Iris pigment epithelial cell (primary cell): ENCODE data around the gene GLCE.
"Not testable (repeated sequence)": the region's sequence is repeated elsewhere in the genome, so short reads cannot be mapped to it uniquely, and the experiment has no call there.

Experiments used
- DNase-seq: peaks from one replicate; pipeline ENCODE4 v3.0.0-alpha.2; 2011; ENCODE audit warnings: low read depth

Gene GLCE

DNA sequence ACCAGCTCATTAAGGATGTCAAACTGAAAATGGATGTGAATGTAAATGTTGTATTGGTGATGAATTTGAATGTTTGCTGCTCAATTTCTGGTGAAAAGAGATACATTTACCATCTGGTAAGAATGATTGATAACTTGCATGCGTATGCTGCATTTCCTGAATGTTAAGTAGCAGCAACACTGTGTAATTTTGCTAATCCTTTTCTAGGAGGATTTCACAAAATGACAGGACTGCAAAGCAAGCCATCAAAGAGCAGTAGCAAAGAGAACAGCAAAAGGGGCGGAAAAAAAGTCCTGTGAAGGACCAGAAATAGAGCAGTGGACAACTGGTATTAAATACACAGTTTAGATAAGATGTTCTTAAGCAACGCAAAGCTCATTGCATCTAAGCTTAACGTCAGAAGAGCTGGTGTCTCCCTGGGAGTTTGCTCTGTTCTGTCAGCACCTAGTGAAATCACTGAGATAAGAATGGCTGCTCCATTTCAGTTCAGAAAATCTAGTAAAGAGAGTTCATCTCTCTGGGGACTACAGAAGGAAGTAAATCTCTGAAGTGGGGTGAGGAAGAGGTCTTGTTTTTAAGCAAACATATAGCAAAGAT lies 114.7 kb downstream of the GLCE start:
- DNase-seq = no peak

DNA sequence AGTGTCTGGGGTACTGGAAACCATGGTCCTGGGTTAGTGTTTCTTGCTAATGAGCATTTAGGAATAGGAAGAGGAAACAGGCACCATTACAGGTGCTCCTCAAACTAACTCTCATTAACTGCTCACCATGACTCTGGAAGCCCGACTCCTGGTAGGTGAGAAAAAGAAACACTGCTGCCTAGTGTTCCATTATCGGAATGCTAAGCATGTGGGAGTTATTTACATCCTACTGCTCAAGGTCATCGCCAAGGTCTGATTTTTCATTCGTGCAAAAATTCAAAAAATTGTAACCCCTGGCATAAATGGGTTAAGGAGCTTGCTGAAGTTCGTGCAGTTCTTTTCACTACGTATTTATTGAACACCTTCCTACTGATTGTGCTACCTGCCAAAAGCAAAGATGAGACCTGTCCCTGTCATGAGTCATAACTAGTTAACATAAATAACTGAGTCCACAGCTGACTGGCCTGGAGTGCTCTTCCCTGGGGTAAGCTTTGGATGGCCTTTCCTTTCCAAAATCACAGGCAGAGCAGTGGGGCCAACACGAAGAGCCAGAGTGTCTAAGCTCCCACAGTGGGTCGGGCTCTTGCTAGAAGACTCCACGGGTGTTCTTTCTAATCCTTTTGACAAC lies 115.6 kb downstream of the GLCE start:
- no peak for DNase-seq

DNA sequence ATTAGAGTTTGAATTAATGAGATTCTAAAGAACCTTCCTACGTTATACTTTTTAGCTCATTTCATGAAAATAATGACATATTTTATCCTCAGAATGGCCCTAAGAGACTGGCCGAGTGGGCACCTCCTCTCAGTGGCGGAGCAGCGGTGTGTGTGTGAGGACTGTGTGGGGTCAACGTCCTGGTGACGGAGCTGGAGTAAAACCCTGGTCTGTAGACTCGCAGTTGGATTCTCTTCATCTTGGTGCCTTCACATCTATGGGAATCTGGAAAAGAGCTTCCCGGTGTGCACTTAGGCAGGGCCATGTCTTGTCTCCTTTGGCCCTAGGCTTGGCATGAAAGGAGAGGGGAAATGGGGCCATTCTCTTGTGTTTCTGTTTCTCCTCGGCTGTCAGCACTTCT lies 116.9 kb downstream of the GLCE start:
- no peak for DNase-seq

DNA sequence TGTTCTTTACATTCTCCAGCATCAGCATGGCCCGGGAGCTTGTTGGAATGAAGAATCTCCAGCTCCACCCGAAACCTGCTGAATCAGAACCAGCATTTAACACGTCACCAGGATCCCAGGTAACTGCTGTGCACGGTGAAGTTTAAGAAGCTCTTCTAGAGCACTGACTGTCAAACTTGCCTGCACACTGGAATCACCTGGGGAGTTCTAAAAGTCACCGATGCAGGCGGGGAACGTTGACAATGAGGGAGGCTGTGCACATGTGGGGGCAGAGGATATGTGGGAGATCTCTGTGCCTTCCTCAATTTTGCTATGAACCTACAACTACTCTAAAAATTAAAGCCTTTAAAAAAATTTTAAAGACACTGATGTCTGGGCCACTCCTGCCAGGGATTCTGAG lies 119.2 kb downstream of the GLCE start:
- no peak for DNase-seq

DNA sequence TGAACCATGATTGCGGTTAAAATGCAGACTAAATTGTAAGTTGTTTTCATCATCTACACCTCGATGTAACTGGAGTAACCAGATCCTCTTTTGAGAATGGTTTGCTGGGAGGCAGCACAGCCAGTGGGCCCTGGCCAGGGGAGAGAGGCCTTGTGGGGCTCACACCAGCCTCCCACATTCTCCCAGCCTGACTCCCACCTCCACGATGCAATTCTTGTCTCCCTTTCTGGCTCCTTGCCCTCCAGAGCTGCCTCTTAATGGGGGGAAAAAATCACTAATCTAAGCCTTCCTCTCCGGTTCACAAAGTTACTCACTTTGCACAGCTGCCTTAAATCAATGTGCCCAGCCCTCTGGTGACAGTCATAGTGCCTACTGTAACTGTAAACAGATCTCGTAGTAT lies 120.3 kb downstream of the GLCE start:
- no peak for DNase-seq

DNA sequence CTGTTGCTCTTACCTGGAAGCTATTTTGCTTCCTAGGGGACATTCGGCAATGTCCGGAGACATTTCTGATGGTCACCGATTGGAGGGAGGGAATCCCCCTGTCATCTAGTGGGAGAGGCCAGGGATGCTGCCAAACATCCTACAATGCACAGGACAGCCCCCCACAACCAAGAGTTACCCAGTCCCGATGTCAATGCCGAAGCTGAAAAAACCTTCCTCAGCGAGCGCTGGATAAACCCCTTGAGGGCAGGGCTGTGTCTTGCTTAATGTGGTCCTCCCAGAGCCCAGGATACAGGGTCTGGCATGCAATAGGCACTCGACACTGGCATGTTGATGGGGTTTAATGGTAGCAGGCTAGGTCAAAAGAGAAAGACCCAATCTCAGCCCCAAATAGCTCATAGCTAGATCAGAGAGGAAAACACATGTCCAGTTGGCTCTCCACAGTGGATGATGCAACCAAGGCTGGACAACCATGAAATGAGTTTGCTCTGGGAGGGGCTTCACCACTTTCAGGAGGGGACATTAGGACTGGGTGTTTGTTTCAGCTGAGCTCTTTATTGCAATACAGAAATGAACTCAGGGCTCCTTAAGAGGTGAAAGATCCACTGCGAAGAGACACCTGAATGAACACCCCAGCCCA lies 121.8 kb downstream of the GLCE start:
- no peak for DNase-seq

DNA sequence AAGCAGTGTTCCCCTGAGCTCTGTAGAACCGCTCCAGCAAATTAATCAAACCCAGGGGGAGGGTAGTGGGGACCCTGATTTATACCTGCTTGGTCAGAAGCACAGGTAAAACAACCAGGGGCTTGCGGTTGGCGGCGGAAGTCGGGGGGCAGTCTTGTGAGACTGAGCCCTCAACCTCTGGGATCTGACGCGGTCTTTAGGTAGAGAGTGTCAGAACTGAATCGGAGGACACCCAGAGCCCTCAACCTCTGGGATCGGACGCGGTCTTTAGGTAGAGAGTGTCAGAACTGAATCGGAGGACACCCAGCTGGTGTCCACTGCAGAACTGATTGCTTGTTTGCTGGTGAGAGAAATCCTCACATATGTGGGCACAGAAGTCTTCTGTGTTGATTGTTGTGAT lies 125.4 kb downstream of the GLCE start:
- no peak for DNase-seq

DNA sequence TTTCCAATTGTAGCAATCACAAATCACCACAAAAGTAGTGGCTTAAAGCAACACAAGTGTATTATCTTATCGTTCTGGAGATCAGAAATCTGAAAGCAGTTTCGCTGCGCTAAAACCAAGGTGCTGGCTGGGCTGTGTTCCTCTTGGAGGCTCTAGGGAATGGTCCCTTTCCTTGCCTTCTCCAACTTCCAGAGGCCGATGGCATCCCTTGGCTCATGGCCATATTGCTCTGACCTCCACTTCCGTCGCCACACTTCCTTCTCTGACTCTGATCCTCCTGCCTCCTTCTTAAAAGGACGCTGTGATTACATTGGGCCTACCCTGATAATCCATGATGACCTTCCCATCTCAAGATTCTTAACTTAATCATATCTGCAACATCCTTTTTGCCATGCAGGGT lies 127.6 kb downstream of the GLCE start:
- DNase-seq = no peak

DNA sequence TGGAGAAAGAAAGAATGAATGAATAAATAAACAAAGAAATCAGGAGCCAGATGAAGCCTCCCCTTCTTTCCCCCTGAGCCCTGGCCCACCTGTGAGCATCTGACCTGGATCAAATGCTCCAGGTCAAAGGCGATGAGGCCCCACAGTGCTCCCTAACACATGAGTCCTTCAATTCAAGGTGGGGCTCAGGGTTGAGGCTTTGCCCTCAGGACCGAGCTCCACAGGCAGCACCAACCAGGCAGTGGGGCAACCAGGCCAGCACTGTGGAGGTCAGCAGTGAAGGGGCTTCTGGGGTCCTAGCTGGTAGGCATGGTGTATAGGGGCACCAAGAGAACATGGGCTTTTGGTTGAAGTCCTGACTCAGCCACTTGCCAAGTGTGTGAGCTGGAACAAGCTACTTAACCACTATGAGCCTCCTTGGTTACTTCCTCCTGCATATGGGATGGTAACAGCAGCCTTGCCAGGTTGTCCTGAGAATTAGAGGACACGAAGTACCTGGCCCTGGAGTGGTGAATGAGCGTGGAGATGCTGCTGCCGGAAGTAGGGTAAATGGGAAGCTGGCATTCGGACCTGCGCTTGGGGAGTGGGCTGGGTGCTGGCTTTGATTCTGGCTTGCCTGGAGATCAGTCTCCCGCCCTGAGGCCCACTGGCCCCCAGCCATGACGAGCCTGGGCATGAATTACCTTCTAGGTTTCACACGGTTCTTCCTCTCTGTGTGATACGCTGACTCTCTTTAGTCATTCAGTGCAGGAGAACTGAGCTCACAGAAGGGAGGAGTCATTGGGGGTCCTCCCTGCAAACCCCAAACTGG lies 128.3 kb downstream of the GLCE start:
- no peak for DNase-seq

DNA sequence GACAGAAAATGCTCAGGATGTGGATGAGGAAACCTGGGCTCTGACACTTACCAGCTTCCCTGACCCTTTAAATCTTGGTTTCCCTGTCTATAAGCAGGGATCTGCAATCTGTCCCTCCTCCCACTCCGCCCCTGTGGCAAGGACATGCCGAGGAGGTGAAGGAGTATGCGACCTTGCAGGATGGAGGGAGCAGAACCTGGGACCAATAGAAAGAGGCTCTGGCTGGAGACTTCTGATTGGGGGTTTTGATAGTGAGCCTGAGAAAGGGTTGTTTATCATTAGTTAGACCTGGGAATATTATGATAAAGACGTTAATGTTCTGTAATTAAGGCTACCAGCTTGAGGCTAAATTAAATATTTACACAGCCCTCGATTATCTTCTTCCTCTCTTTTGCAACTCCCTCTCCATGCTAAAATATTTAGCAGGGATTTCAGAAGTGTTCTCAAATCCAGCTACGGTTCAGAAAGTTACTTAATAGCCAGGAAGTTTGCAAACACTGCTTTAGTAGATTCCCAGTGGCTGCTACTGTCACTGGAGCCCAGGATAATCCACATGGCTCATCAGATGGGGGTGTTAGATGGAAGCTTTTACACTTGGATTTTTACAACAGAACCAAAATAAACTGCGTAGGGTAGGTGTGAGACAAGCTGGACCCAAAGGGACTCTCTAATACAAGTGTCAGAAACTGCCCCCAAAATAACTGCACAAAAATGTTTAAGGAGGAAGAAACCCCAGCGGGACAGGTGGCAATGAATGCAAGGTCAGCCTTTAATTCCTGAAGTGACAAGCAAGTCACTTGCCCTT lies 129.1 kb downstream of the GLCE start:
- no peak for DNase-seq

DNA sequence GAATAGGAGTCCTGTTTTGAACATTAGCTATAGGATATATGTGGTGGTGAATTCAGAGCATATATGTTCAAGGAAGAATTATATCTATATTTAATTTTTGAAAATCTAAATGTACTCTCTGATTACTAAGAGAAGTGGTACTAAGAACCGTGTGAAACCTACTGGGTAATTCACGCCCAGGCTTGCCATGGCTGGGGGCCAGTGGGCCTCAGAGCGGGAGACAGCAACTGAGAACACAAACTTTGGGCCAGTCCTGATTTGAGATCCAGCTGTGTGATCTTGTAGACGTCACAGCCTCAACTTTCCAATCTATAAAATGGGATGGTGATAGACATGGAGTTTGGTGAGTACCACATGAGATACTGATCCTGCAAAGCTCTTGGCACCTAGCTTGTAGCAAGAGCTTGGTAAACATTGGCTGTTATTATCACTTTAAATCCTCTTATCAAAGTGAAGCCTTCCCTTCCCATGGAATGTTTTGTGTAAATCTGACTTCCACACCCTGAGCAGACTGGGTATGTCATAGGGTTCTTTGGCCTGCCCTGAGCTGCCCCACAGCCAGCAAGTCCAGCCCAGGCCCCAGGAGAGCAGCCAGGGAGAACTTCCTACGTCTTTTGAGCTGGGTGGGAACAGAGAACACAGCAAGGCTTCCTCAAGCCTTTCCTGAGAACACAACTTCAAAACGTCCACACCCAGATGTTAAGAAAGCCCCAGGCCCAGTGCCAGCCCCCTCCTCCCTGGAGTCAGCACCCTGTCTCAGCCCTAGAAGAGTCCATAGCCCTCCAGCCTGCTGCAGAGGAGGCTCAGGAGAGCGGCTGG lies 130.1 kb downstream of the GLCE start:
- DNase-seq = no peak

DNA sequence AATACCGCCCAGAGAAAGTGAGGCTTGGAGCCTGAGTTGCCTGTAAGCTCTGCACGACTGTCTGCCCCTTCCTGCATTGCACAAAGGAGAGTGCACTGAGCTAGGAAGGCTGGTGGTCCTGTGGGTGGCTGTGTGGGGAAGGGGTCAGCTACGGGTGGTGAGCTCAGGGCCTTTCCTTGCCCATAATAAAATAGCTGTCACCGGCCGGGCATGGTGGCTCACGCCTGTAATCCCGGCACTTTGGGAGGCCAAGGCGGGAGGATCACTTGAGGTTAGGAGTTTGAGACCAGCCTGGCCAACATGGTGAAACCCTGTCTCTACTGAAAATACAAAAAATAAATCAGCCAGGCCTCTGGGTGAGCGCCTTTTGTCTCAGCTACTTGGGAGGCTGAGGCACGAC lies 131.2 kb downstream of the GLCE start:
- not testable (repeated sequence) for DNase-seq

DNA sequence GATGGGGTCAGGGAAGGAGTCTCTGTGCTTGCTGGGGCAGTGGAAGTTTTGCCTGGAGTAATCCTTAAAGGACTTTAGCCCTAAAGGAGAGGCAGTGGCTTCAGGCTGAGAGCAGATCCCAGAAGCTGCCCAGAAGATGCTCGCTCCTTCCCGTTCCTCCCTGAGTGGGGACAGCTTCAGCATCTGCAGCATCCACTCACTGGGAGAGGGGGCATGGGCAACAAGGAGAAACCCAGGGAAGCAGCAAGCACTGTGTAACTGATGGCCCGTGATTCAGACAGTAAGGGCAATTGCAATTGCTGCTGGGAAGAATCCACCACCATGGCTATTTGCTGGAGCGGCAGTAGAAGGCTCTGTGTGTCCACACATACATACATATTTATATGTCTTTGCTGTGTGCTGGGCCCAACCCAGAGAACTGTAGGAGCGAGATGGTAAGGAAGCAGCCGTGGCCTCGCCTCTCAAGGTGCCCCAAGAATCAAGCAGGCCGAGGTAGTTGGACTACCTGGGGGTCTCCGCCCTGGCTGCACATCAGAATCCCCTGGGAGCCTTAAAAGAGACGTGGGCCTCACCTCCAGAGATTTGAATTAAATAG lies 132.5 kb downstream of the GLCE start:
- DNase-seq = no peak

DNA sequence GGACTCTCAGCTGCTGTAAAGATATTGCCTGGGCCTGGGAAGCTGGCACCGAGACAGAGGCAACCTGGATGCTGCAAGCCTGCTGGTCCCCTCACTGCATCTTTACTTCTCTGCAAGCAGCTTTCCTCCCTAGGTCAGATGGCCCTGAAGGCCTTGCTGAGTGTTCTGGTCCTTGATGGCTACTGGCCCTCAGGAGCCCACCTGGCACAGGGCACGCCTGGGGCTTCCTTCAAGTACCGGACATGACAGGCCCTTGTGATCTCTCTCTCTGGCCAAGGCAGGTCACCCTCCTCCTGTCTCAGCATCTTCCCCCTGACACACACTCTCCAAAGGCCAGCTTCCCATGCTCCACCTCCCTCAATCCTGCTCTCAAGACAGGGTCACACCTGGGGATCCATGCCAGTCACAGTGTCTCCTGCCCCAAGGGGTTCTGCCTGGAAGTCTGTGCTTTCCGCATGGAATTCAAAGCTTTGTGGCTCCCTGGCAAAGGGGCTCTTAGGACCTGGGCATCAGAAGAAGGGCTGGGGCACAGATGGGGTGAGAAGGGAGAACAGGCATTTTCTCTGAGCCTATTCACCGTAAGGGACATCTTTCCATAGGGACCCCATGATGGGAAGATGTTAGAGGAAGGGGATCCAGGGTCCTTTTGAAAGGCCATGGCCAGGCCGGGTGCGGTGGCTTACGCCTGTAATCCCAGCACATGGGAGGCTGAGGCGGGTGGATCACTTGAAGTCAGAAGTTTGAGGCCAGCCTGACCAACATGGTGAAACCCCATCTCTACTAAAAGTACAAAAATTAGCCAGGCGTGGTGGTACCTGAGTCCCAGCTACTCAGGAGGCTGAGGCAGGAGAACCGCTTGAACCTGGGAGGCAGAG lies 133.5 kb downstream of the GLCE start:
- DNase-seq = no peak

DNA sequence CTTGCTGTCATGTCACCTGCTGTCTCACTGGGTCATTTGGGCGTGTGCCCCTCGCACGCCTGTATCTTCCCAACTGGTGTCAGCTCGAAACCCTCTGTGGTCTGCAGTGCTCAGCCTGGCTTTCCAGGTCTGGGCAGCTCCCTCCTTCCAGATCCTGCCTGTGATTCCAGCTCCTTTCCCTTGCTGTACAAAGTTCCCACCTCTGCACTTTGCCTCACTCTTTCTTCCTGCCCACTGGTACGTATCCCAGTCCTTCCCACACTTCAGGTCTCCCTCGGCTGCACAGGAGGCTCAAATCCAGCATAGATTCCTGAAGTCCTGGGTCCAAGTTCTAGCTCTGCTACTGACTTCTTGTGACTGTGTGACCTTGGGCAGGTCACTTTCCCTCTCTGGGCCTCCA lies 136.2 kb downstream of the GLCE start:
- DNase-seq = no peak

DNA sequence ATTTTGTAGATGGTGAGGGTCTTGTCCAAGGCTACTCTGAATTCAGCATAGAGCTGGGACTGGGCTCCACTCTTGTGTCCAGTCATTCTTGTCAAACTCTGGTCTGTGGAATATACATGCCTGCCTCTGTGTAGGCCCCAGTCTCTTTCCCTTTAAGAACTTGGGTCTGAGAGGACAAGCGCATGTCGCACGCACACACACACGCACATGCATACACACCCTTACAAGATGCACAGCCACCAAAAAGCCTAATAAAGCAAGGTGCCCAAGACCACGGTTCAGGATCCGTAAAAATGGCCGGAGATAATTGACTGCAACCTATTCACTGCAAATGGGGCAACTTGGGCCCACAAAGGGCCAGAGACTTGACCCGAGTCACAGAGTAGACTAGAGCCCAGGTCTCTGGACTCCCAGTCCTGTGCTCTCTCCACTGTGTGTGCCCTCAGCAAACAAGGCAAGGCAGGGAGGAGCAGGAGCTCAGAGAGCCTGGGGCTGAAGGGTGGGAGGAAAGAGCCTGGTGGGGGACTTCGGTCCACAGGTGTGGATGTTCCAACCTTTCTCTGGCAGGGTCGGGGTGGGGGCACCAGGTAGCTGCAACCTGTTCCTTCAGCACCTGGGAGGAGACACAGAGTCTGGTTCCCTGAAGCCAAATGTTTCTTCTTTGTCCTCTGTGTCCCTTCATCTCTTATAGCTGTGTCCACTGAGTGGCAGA lies 137.4 kb downstream of the GLCE start:
- DNase-seq = no peak

DNA sequence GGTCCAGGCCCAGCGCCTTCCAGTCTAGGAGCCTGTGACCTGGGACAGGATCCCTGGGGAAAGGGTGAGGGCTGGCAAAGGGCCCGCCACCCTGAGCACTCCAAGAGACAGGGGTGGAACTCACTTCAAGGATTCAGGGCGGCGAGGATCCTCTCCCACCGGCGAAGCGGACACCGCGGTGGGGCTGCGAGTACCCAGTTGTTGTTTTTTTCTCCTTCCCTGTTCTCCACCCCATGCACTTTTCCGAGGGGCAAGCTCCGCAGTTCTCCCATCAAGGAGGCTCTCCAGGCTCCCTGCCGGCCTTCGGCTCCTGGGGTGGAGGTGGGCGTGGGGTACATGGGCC lies 137.9 kb downstream of the GLCE start:
- DNase-seq = no peak

DNA sequence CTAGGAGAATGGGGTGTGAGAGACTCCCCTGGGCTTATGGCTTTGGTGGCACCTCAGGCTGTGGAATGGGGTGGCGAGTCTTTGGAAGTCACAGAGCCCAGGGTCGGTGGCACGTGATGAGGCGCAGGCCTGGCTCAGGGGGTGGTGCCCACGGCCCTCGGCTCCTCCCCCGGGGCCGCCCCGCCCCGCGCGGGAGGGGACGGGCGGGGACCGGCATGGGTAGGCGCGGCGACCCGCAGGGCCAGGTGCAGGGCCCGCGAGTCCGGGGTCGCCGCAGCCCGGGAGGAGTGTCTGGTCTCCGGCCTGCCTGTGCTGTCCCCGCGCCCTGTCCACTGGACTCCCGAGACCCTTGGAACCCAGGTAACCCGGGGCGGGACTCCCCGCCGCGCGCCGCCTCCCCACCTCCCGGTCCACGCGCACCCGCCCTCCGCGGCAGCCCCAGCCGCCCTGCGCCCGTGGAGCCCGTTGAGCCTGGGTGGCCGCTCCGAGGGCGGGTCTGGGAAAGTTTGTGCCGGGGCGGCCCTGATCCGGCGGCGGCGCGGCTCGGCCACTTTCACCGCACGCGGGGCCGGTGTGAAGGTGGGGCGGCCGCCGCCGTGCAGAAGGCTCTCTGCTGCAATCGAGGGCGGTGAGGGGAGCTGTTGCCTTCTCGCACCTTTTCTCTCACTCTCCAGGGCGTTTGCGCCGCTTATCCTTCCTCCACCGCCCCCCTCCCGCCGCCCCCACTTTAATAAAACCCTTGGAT lies 138.4 kb downstream of the GLCE start, which contains the start of gene PAQR5:
PAQR5 (plus strand) TSS at position 216 of the 745 bp plus-strand sequence. CDS start 61,169 bp downstream, outside the sequence.
- no peak for DNase-seq
